K562 treated with DMSO at 1 percent for 12 hours (cell line): ENCODE measurements around the gene ABHD12. TPM values are rescaled to one million over a fixed set of nuclear protein-coding genes. Genes with fewer than 3 reads are reported as not detected.

Source experiments
- total RNA-seq: library from RNA; unstranded; fragments of 300-600 nt; gene quantifications from 2 replicates; pipeline ENCODE4 v1.2.3, GENCODE V29; 2022; ENCODE audit not compliant: insufficient read depth

The ABHD12 gene
- total RNA-seq: 25.8 and 31.3 TPM in 2 replicates

DNA sequence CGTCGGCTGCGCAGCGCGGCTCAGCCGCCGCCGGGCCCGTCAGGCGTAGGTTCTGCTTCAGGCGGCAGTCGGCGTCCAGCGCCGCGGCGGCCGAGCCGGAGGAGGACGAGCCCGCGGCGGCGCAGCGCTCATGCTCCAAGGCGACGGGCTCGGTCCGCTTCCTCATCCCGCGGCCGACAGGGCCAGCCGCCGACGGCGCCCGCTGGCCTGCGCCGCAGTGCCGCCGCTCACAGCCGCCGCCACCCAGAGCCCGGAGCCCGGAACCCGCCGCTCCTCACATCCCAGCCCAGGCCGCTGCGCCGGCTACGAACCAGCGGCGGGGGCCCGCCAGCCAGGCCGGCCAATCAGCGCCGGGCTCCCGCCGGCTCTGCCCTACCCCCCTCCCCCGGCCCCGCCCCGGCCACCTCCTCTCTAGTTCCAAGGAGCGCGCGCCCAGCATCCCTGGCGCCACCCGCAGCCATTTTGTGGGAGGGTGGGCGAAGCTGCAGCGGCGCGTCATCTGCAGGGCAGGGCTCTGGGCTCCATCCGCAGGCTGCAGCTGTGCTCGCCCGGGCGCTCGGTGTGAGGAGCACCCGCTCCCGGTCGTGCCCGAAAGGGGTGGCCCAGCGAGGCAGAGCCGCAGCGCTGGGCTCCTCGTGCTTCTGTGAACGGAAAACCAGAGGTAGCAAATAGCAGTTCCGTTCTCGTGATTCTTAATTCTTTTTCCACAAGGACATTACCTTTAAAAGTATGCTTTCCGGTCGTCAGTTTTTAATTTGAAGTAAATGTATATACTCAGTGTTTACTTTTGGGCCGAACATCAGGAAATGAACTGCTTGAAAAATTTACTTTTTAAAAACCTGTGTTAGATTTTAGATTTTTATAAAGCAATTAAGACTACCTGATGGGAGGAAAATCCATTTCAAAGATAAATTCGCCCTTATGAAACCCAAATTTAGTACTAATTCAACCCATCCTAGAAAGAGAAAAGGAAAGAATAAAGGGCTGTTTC lies at the start of gene ABHD12:
ABHD12 (minus strand) TSS at position 298 of the 991 bp plus-strand sequence; CDS start at position 166, 132 bp downstream.

DNA sequence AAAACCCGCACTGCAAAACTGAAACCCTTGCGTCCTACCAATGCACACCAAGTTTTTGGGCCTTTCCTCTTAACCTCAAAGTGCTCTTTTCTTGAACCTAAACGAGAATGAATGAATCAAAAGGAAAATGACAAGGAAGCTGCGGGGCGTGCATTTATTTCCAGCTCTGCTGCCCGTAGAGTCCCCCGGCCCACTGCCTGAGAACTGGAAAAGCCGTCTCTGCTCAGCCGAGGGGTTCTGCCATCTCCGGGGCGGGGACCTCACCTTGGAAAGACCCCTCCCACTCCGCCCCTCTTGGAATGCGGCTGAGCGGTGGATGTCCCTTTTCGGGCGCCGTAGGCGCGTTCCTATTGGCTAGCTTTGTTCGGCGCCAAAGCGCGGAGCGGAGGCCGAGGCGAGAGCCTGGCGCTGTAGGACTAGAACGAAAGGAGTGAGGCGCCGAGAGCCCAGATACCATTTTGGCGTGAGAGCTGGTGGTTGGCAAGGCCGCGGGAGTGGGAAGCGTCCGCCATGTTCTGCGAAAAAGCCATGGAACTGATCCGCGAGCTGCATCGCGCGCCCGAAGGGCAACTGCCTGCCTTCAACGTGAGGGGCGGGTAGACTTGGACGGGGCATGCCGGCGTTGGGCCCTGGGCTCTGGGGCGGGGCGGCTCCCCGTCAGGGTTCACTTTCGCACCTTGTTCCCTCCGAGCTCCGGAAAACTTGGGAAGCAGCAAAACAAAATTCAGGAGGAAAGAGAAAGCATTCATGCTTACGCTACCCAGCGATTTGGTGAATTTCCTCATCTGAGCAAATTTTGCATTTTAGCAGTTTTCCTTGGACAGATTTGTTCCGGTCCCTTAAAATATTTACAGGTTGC lies 16.9 kb upstream of the ABHD12 start, which contains the start of gene GINS1:
GINS1 (plus strand) TSS at position 363 of the 859 bp plus-strand sequence; CDS start at position 511, 148 bp downstream.

Other genes with a start within 250 kb of the ABHD12 start
- gene ENTPD6, start 195.1 kb downstream of the ABHD12 start, total RNA-seq: 26.8 and 30.3 TPM in 2 replicates
- gene PYGB, start 142.8 kb downstream of the ABHD12 start, total RNA-seq: 21.8 and 31.9 TPM in 2 replicates
- gene GINS1, start 16.8 kb upstream of the ABHD12 start, total RNA-seq: 10.6 and 18.7 TPM in 2 replicates
- not detected in 2 replicates for gene NINL, start 194.7 kb upstream of the ABHD12 start, total RNA-seq
- gene NANP, start 233.2 kb upstream of the ABHD12 start, total RNA-seq: 2.0 and 5.1 TPM in 2 replicates